LNCaP clone FGC (cell line): Measurements from ENCODE around the gene MPV17L.
"Not testable (repeated sequence)": the region's sequence is repeated elsewhere in the genome, so short reads cannot be mapped to it uniquely, and the experiment has no call there.

Source experiments
- DNase-seq: peaks from one replicate; pipeline ENCODE4 v3.0.0-alpha.2; 2011; ENCODE audit warnings: low read depth
- H3K4me3 ChIP-seq: 2 replicates; pipeline ENCODE4 v1.5.1; 2011; ENCODE audit warnings: mild to moderate bottlenecking, low read depth, low read length, control low read depth
- TF ChIP-seq, protein P1 (sequence below): IDR thresholded peaks from 2 replicates; pipeline ENCODE4 v1.5.1; 2012; ENCODE audit warnings: mild to moderate bottlenecking; ENCODE audit not compliant: control insufficient read depth, insufficient read depth; ENCODE audit errors: extremely low read depth

Gene MPV17L

DNA sequence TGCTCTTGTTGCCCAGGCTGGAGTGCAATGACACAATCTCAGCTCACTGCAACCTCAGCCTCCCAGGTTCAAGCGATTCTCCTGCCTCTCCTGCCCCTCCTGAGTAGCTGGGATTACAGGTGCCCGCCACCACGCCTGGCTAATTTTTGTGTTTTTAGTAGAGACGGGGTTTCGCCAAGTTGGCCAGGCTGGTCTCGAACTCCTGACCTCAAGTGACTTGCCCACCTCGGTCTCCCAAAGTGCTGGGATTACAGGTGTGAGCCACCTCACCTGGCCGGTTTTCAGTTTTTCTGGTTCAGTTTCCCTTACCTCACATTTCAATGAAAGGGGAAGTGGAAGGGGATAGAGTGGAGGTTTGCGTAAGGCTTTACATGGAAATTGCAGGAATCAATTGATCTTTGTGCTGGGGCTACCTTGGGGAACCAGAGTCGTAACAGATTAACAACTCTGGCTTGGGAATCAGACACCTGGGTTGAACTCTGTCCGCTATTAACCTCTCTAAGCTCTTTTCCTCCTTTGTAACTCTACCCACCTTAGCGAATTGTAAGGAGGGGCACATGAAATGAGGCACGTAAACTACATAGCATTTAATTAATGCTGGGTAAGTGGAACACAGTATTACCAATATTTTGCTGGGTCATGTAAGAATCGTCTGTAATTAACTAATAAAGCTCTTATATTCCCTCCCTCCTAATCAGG, 3.2 kb downstream of the MPV17L start:
- TF ChIP-seq, protein P1, sequence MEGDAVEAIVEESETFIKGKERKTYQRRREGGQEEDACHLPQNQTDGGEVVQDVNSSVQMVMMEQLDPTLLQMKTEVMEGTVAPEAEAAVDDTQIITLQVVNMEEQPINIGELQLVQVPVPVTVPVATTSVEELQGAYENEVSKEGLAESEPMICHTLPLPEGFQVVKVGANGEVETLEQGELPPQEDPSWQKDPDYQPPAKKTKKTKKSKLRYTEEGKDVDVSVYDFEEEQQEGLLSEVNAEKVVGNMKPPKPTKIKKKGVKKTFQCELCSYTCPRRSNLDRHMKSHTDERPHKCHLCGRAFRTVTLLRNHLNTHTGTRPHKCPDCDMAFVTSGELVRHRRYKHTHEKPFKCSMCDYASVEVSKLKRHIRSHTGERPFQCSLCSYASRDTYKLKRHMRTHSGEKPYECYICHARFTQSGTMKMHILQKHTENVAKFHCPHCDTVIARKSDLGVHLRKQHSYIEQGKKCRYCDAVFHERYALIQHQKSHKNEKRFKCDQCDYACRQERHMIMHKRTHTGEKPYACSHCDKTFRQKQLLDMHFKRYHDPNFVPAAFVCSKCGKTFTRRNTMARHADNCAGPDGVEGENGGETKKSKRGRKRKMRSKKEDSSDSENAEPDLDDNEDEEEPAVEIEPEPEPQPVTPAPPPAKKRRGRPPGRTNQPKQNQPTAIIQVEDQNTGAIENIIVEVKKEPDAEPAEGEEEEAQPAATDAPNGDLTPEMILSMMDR: no peak

GRCh38 chr16:15399317-15399716, 3.8 kb downstream of the MPV17L start:
- DNase-seq: no peak
- TF ChIP-seq, protein P1: no peak
- no peak overlapping the region for H3K4me3 ChIP-seq

More for the DNA sequence above, 3.2 kb downstream of the MPV17L start:
- DNase-seq: no peak
- H3K4me3 ChIP-seq: no peak overlapping the region

DNA sequence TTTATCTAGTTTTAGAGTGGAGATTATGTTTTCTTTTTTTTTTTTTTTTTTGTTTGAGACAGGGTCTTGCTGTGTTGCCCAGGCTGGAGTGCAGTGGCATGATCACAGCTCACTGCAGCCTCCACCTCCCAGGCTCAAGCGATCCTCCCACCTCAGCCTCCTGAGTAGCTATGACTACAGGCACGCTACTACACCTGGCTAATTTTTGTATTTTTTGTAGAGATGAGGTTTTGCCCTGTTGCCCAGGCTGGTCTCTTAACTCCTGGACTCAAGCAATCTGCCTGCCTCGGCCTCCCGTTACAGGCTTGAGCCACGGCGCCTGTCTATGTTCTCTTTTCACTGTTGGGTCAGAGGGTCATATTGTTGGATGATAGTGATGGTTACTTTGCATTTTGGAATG, 4.8 kb downstream of the MPV17L start:
- not testable (repeated sequence) for DNase-seq, H3K4me3 ChIP-seq

- TF ChIP-seq, protein P1: no peak
- DNase-seq: no peak
- H3K4me3 ChIP-seq: no peak overlapping the region
These were observed 6.4 kb downstream of the MPV17L start for GRCh38 chr16:15401972-15402371.

- no peak for DNase-seq
- no peak overlapping the region for H3K4me3 ChIP-seq
- TF ChIP-seq, protein P1: no peak
These were observed 7.9 kb downstream of the MPV17L start for GRCh38 chr16:15403392-15403995.

DNA sequence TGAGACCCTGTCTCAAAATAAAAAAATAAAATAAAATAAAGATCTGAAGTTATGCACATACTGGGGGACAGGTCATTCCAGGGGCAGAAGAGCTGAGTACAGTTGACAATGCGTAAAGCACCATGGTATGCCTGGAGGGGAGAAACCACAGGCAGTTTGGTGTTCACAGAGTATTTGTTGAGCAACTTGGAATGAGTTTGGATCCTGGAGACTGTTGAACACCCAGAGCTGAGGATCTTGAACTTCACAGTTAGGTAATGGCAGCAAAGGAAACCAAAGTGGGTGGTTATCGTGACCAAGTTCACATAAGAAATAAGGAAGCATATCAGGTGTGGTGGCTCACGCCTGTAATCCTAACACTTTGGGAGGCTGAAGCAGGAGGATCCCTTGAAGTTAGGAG, 8.5 kb downstream of the MPV17L start:
- not testable (repeated sequence) for H3K4me3 ChIP-seq, DNase-seq

DNA sequence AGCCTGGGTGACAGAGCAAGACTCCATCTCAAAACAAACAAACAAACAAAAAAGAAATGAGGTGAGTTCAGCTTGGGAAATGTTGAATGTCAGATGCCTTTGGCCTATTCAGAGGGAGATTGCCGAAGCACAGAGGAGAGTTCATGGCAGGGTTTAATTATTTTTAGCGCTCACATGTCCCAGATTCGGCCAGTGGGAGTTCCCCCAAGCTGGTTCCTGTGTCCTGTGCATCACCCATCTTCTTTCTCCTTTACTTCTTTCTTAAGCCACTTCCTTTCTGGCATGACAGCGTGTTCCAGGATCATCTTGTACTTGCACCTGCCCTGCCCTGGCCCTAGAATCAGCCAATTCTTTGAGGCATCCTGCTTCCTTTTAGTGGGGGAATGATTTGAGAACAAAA, 9.2 kb downstream of the MPV17L start:
- TF ChIP-seq, protein P1: no peak
- no peak for DNase-seq
- H3K4me3 ChIP-seq: no peak overlapping the region

- not testable (repeated sequence) for H3K4me3 ChIP-seq, DNase-seq
These were observed 12.2 kb downstream of the MPV17L start for GRCh38 chr16:15407756-15408155.

- not testable (repeated sequence) for H3K4me3 ChIP-seq, DNase-seq
These were observed 13.9 kb downstream of the MPV17L start for GRCh38 chr16:15409476-15409875.
